HG02970 (cell line): Measurements from ENCODE around the gene SPRR2F.
"Not testable (repeated sequence)": the region's sequence is repeated elsewhere in the genome, so short reads cannot be mapped to it uniquely, and the experiment has no call there.

Experiments used
- ATAC-seq: cut with Tn5 transposase; IDR thresholded peaks from one replicate; pipeline ENCODE4 v1.9.1; 2021; ENCODE audit warnings: mild to moderate bottlenecking, moderate library complexity, moderate number of reproducible peaks; ENCODE audit not compliant: unreplicated experiment, low FRiP score

SPRR2F gene, protein sequence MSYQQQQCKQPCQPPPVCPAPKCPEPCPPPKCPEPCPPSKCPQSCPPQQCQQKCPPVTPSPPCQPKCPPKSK

DNA sequence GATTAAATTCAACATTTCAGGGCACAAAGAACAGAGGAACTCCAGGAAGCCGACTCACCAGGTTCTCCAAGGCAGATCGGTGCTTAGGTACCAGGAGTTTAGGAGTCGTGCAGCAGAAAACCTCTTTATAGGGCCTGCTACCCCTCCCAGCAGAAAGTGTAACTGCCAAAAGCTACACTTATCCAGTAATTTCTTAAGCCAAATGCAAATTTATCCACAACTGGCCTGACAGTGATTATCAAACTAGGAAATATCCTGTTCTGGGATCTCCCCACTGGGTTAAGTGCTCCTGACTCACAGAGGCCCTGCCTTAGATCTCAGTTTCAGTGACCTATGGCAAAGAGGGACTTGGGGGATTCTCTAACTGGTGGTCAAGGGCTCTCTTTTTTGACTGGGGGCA lies at the start of gene SPRR2F:
Gene SPRR2F, minus strand, starts transcription at position 101 of the 400 bp plus-strand sequence. CDS start 783 bp downstream, outside the sequence.
- ATAC-seq = no peak

DNA sequence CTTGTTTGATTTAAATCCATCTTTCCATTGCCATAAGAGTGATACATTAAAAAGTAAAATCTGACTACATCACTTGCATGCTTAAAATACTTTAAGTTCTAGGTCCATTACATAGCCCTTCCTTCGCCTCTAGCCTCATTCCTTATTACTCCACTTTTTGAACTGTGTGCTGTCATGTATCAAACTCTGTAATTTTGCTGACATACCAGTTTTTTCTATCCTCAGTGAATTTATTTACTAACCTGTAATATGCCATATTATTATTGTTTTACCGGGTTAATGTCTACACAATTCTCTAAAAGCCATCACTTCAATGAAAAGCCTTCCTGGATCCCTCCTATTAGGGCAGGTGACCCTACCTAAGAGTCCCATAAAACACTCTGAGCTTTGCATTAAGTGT lies 42.2 kb upstream of the SPRR2F start:
- no peak for ATAC-seq

DNA sequence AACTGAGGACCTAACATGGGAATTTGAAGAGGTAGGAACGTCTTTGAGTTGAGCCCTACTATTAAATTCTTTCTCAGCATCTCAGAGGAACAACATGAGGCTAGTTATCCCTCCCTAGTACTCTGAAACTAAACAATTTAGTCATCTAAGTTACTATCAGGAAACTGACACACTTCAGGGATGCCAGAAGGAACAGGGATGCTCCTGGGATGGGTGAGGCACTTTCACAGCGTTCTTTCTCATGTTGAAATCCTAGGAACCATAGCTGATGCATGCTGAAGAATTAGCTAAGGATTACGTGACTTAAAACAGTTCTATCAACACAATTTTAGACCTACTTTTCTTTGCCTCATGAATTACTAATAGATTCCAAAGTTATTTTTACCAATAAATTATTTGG lies 39.2 kb upstream of the SPRR2F start:
- no peak for ATAC-seq

DNA sequence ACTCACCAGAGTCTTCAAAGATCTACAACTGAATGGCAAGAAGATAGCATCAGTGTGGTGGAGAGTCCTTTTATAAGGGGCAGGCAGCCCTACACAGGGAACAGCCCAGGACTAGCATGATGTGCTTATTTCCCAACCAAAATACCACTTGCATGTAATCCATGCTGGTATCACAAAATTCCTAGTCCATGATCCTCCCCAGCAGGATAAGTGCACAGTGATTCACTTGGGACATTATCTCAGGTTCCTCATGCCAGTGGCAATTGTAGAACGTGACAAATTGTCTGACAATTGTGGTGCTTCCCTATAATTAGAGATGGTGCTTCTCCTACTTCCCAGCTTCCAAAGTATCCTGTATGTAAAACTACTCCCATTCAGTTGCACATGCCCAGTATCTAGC lies 37.5 kb upstream of the SPRR2F start, which contains the start of gene SPRR2G:
Gene SPRR2G, minus strand, starts transcription at position 45 of the 400 bp plus-strand sequence. CDS start 780 bp downstream, outside the sequence.
- ATAC-seq = no peak

DNA sequence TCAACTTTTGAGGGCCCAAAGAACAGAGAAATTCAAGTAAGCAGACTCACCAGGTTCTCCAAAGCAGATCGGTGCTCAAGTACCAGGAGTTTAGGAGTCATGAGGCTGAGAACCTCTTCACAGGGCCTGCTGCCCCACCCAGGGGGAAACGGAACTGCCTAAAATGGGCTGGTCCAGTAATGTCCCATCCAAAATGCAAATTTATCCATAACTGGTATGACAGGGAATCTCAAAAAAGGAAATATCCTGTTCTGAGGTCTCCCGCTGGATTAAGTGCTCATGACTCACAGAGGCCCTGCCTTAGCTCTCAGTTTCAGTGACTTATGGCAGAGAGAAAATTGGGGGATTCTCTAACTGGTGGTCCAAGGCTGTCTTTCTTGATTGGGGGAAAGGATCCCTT lies 28.1 kb upstream of the SPRR2F start:
- ATAC-seq = no peak

DNA sequence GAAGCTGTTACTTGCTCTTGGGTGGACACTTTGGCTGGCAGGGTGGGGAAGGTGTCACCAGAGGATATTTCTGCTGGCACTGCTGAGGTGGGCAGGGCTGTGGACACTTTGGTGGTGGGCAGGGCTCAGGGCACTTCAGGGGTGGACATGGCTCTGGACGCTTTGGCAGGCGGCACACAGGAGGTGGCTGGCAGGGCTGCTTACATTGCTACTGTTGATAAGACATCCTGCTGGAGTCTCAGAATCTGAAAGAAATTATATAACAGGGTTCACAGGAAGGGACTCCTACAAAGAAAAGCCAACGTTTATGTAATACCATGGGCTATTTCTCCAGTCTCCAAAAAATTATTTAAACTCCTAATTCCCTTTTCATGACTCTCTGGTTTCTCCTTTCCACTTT lies 27.2 kb upstream of the SPRR2F start:
- ATAC-seq = no peak

DNA sequence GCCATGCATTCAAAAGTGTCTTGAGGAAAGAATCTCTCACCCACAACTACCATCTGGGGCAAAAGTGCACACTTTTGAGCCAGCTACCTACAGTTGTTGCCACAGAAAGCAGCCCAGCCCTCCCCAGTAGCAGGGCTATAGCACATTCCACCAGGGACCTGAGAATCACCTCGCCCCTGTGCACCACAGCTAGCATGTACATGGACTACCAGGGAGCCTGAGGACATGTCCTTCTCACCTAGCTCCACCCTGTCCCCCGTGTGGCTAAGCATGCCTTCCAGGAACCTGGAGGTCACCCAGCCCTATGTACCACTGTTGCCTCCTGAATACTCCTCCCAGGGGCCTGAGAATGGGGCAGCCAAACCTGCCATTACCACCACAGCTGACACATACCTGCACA lies 20.4 kb upstream of the SPRR2F start:
- ATAC-seq = no peak

DNA sequence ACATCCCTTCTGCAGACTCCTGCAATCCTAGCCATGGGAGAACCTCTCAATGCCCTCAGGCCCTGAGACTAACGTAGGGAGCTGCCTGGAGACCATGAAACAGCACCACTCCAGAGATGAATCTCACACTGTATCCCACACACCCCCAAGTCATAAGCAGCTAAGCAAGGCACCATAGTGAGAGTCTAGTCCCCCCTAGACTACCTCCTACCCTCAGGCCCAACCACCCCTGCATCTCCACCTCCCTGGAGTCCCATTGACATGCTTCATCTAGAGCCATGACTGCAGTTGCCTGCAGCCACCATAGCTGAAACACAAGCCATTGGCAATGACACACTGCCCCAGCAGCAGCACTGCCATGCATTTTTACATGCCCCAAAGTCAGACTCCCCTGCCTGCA lies 20.0 kb upstream of the SPRR2F start:
- ATAC-seq = no peak

DNA sequence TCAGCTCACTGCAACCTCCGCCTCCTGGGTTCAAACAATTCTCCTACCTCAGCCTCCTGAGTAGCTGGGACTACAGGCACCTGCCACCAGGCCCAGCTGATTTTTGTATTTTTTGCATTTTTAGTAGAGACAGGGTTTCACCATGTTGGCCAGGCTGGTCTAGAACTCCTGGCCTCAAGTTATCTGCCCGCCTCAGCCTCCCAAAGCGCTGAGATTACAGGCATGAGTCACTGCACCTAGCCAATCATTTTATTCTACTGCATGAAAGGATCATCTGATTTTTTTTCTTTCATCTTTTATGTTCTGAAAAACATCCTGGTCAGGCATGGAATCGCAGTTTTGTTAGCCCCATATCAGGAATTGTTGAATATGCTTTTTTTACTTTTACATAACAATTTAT lies 15.4 kb upstream of the SPRR2F start:
- ATAC-seq = not testable (repeated sequence)

DNA sequence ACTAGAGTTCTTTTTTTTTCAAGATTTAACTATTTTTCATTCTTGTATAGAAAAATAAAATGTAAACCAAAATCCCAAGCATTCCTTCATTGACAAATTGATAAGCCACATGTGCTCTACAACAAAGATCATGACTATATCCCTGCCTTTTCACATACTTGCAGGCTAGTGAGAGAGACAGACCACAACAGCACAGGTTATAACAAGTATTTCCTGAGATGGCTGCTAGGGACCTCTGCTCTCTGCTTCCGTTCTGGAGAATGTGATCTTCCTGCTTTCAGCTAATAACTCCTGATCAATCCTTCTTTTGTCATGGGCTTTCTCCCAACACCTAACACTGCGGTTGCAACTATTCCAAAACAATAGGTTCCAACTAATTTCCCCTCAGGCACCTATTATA lies 14.0 kb upstream of the SPRR2F start:
- no peak for ATAC-seq

DNA sequence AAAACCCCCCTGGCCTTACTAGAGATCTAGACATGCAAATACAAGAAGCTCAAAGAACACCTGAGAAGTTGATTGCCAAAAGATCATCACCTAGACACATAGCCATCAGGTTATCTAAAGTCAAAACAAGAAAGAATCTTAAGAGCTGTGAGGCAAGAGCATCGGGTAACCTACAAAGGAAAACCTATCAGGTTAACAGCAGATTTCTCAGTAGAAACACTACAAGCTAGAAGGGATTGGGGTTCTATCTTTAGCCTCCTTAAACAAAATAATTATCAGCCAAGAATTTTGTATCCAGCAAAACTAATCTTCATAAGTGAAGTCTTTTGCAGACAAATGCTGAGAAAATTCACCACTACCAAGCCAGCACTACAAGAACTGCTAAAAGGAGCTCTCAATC lies 12.2 kb upstream of the SPRR2F start:
- no peak for ATAC-seq

DNA sequence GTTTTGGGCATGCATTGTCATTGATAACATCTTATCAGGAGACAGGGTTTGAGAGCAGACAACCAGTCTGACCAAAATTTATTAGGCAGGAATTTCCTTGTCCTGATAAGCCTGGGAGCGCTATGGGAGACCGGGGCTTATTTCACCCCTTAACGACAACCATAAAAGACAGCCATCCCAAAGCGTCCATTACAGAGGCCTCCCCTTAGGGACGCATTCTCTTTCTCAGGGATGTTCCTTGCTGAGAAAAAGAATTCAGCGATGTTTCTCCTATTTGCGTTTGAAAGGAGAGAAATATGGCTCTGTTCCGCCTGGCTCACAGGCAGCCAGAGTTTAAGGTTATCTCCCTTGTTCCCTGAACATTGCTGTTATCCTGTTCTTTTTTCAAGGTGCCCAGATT lies 10.5 kb upstream of the SPRR2F start:
- not testable (repeated sequence) for ATAC-seq

DNA sequence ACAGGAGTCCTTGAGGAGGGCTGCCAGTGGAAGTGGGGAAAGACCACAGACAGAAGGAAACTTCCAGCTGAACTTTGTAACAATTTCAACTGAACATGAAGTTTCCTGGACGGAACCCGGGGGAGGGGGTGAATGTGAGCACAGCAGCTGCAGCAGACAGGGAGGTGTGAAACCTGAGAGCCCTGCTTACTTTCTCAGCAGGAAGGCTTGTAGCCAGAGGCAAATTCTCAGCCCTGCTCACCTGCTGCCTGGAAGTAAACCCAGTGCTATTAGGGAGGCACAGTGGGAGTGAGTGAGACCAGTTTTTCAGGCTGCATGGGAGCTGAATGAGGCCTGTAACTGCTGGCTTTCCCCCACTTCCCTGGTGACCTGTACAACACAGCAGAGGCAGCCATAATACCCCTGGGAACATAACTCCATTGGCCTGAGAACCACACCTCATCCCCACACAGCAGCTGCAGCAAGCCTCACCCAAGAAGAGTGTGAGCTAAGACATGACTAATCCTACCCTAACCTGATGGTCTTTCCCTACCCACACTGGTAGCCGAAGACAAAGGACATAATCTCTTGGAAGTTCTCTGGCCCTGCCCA lies 9.6 kb upstream of the SPRR2F start:
- ATAC-seq = no peak

DNA sequence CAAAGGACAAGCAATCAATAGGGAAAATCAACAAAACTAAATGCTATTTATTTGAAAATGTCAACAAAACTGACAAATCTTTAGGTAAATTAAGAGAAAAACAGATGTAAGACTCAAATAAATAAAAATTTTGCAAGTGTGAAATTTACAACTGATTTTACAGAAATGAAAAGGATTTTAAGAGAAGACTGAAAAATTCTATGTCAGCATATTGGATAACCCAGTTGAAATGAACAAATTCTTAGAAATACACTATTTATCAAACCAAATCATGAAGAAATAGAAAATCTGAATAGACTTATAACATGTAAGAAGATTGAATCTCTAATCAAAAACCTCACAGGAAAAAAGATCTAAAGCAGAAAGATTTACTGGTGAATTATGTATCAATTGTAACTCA lies 7.6 kb upstream of the SPRR2F start:
- no peak for ATAC-seq

DNA sequence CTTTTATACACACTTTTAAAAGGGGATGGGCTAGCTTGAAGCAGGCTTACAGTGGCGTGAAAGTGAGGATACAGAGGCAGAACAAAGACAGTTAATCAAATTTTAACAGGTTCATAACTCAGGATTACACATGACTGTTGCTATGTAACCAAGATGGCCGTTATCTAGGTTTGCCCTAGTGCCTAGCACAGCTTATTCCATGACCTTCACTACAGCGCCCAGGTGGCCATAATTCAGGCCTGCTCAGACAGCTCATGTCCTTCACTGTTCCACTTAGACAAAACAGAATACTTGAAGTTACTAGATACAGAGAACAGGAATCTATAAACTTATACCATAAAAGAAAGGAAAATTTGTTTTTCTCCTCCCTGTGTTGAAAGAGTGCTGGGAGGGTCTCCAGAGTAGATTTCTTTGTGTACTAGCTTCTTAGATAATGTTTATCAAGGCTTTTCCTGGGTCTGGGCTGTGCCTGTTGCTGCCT lies 6.2 kb upstream of the SPRR2F start:
- ATAC-seq = no peak

DNA sequence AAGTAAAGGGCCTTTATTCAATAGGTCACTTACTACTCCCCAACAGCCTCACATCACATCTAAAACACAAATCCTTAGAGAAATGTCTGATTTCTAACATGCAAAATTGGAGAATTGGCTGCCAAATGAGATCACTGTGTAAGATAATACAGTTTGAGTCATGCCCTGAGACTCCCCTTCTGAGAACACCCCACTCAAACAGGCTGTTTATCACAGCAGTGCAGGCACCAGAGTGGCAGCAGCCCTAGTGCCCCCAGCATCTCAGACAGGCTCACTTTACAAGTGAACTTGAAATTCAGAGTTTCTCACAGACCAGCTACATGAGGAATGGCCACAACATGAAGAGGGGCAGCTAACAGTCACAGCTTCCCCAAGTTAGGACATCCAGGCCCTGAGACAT lies 1.9 kb upstream of the SPRR2F start:
- ATAC-seq = not testable (repeated sequence)

DNA sequence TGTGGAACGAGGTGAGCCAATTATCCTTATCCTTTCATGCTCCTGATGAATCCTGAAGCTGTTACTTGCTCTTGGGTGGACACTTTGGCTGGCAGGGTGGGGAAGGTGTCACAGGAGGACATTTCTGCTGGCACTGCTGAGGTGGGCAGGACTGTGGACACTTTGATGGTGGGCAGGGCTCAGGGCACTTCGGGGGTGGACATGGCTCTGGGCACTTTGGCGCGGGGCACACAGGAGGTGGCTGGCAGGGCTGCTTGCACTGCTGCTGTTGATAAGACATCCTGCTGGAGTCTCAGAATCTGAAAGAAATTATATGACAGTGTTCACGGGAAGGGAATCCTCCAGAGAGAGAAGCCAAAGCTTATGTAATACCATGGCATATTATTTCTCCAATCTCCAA lies 862 bp downstream of the SPRR2F start:
- ATAC-seq = not testable (repeated sequence)

DNA sequence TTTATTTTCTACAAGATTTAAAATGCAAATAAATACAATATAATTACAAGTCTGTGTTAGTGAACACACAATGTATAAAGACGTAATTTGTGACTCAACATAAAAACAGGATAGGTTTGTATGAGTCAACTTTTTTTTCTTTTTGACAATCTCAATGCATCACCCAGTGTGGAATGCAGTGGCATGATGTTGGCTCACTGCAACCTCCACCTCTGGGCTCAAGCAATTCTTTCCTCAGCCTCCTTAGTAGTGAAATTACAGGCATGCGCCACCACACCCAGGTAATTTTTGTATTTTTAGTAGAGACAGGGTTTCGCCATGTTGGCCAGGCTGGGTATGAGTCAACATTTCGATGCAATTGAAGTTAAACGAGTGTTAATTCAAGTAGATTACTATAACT lies 13.1 kb downstream of the SPRR2F start:
- no peak for ATAC-seq

DNA sequence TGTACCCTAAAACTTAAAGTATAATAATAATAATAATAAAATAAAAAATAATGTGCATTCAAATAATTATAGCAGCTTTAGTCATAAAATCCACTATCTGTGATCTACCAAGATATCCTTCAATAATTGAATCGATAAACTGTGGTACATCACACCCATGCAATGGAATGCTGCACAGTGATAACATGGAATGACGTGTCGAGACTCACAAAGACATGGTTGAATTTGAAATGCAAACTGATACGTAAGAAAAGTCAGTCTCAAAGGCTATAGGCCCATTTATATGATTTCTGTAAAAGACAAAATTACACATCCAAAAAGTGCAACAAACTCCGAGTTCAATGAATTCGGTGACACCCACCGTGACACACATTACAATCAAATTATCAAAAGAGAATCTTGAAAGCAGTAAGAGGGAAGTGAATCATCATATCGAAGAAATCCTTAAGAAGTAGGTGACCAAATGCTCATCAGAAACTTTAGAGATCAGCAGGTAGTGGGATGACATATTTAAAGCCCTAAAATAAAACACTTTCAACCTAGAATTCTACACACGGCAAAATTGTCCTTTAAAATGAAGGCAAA lies 13.8 kb downstream of the SPRR2F start:
- ATAC-seq = no peak

DNA sequence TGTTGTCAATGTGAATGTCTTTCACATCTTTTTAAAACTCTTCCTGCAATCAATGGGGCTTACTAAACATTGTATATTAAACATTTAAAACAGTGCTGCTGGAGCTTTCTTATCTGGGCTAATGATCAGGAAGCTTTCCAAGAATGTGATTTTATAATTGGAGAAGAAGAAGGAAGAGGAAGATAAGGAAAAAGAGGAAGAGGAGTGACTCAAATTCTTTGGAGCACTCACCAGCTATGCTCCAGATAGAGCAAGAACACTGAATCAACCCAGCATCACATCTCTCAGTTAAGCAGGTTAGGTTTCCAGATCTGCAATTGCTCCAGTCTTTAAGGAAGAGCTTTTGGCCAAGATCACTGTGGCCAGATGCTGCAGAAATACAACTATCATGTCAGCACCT lies 17.6 kb downstream of the SPRR2F start:
- no peak for ATAC-seq

DNA sequence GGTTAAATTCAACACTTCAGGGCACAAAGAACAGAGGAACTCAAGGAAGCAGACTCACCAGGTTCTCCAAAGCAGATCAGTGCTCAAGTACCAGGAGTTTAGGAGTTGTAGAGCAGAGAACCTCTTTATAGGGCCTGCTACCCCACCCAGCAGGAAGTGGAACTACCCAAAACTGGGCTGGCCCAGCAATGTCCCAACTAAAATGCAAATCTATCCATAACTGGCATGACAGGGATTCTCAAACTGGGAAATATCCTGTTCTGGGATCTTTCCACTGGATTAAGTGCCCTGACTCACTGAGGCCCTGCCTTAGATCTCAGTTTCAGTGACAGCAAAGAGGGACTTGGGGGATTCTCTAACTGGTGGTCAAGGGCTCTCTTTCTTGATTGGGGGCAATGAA lies 18.9 kb downstream of the SPRR2F start, which contains the start of gene SPRR2E:
Gene SPRR2E, minus strand, starts transcription at position 101 of the 400 bp plus-strand sequence. CDS start 775 bp downstream, outside the sequence.
- ATAC-seq = no peak

DNA sequence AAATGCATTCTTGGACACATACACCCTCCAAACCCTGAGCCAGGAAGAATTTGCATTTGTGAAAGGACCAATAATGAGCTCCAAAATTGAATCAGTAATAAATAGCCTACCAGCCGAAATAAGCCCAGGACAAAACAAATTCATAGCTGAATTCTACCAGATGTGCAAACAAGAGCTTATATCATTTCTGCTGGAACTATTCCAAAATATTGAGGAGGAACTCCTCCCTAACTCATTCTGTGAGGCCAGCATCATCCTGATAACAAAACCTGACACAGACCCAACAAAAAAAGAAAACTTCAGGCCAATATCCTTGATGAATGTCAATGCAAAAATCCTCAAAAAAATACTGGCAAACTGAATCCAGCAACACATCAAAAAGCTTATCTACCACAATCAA lies 25.7 kb downstream of the SPRR2F start:
- no peak for ATAC-seq
